HG02938 (cell line): ENCODE measurements around the gene CXXC5.
"Not testable (repeated sequence)": the region's sequence is repeated elsewhere in the genome, so short reads cannot be mapped to it uniquely, and the experiment has no call there.

Experiments used
- ATAC-seq: cut with Tn5 transposase; IDR thresholded peaks from one replicate; pipeline ENCODE4 v1.9.1; 2021; ENCODE audit warnings: mild to moderate bottlenecking, moderate library complexity; ENCODE audit not compliant: unreplicated experiment

CXXC5 gene

DNA sequence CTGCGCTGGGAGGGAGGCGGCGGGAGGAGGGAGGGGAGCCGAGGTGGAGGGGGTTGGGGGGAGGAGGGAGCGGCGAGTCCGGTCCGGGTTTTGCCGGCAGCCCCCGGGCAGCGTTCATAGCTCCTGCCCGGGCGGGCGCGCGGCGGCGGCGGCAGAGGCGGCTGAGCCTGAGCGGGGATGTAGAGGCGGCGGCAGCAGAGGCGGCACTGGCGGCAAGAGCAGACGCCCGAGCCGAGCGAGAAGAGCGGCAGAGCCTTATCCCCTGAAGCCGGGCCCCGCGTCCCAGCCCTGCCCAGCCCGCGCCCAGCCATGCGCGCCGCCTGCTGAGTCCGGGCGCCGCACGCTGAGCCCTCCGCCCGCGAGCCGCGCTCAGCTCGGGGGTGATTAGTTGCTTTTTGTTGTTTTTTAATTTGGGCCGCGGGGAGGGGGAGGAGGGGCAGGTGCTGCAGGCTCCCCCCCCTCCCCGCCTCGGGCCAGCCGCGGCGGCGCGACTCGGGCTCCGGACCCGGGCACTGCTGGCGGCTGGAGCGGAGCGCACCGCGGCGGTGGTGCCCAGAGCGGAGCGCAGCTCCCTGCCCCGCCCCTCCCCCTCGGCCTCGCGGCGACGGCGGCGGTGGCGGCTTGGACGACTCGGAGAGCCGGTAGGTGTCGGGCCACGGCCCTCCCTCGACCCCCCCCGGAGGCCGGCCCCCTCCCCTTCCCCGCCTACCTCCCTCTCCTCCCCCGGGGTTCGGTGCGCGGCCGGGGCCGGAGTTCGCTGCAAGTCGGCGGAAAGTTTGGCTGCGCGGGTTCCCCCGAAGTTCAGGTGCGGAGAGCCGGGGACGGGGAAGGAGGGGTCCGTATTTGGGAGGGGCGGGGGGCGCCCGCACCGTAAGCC, at the start of gene CXXC5:
TSS of gene CXXC5 (plus strand) at position 145 of the 877 bp plus-strand sequence. CDS start 32,175 bp downstream, outside the sequence.
- ATAC-seq: no peak

DNA sequence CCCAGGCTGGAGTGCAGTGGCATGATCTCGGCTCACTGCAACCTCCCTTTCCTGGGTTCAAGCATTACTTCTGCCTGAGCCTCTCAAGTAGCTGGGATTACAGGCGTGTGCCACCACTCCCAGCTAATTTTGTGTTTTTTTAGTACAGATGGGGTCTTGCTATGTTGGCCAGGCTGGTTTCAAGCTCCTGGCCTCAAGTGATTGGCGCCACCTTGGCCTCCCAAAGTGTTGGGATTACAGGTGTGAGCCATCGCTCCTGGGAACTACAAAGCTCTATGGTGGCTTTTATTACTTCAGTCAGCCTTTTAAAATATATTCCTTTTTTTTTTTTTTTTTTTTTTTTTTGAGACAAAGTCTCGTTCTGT, 49.6 kb upstream of the CXXC5 start:
- not testable (repeated sequence) for ATAC-seq

DNA sequence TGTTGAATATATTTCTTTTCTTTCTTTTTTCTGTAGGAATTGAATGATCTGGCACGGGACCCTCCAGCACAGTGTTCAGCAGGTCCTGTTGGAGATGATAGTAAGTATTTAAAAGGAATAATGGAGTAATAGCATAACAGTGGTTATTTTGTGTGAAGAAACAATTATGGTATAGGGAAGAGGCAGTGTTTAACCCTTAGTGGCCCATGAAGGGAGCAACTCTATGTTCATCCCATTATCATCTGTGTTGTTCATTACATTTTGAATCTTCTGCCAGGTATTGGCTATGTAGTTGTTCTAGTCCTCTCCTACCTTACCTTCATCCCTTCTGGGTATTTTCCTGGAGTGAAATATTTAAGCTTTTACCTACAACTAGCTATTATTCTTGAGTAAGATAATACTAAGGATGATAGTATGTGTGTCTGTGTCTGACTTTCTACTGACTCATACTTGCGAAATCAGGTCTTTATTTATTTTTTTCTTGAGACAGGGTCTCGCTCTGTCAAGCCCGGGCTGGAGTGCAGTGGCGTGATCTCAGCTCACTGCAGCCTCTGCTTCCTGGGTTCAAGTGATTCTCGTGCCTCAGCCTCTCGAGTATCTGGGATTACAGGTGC, 47.7 kb upstream of the CXXC5 start:
- no peak for ATAC-seq

DNA sequence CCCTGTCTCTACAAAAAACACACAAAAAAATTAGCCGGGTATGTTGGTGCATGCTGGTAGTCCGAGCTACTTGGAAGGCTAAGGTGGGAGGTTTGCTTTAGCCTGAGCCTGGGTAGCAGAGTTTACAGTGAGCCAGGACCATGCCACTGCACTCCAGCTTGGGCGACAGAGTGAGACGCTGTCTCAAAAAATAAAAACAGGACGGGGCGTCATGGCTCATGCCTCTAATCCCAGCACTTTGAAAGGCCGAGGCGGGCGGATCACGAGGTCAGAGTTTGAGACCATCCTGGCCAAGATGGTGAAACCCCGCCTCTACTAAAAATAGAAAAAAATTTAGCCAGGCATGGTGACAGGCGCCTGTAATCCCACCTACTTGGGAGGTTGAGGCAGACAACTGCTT, 46.7 kb upstream of the CXXC5 start:
- no peak for ATAC-seq

DNA sequence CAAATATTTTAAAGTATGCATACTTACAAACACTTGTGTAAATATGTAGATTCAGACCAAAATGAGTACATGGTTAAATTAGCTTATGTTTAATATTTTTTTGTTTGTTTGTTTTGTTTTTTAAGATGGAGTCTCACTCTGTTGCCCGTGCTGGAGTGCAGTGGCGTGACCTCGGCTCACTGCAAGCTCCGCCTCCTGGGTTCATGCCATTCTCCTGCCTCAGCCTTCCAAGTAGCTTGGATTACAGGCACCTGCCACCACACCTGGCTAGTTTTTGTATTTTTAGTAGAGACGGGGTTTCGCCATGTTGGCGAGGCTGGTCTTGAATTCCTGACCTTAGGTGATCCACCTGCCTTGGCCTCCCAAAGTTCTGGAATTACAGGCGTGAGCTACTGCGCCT, 46.2 kb upstream of the CXXC5 start:
- not testable (repeated sequence) for ATAC-seq

DNA sequence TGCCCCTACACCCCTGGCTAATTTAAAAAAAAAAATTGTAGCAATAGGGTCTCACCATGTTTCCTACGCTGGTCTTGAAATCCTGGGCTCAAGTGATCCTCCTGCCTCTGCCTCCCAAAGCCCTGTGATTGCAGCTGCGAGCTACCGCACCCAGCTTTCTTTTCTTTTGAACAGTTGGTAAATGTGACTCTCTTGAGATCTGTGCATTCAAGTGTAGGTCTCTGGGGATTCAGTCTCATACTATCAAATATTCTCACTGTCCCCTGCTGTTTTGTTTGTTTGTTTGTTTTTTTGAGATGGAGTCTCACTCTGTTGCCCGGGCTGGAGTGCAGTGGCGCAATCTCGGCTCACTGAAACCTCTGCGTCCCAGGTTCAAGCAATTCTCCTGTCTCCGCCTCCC, 42.3 kb upstream of the CXXC5 start:
- no peak for ATAC-seq

DNA sequence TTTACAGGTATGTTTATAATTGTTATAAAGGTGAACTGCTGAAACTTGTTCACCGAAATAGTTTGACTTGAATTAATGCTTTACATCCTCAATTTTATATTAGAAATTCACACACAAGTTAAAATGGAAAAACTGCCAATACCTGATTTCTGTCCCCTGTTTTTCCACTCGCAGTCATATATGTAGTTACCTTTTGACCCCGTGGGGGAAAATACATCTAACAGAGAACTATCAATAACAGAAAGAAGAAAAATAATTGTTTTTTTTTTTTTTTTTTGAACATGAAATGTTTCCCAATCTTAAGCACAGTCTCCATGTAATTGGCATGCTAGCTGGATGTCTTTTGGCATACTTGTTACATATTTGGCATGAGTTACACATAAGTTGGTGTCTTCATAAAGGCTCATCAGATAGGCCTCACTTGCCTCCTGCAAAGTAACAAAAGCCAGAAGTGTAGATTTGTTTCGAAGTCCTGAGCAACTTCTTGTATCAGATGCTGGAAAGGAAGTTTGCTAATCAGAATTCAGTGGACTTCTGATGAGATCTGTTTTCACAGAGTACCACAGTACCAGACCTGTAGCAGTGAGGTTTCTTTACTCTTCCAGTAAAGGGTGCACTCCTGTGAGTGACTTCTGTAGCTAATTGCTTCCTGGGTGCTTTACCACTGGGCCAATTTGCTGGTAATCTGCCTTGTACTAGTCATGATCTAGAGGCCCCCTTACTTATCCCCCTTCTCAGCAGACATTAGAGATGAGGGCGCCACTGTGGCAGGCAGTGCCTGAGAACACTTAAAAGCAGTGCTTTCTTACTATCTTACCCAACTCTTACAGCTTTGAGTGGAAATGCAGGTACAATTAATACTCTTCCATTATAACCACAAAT, 36.2 kb upstream of the CXXC5 start:
- ATAC-seq: no peak

DNA sequence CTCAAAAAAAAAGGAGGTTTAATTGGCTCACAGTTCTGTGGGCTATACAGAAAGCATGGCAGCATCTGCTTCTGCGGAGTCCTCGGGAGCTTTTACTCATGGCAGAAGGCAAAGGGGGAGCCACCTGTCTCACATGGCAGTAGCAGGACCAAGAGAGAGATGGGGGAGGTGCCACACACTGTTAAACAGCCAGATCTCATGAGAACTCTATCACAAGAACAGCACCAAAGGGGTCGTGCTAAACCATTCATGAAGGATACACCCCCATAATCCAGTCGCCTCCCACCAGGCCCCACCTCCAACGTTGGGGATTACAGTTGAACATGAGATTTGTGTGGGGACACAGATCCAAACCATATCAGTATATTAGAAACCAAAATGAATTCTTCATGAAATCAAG, 28.3 kb upstream of the CXXC5 start:
- no peak for ATAC-seq

DNA sequence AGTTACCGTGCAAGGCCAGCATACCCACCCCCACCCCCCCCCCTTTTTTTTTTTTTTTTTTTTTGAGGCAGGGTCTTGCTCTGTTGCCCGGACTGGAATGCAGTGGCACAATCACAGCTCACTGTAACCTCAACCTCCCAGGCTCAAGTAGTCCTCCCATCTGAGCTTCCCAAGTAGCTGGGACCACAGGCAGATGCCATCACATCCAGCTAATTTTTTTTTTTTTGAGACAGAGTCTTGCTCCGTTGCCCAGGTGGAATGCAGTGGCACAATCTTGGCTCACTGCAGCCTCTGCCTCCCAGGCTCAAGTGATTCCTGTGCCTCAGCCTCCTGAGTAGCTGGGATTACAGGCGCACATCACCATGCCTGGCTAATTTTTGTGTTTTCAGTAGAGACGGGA, 22.8 kb upstream of the CXXC5 start:
- ATAC-seq: not testable (repeated sequence)

DNA sequence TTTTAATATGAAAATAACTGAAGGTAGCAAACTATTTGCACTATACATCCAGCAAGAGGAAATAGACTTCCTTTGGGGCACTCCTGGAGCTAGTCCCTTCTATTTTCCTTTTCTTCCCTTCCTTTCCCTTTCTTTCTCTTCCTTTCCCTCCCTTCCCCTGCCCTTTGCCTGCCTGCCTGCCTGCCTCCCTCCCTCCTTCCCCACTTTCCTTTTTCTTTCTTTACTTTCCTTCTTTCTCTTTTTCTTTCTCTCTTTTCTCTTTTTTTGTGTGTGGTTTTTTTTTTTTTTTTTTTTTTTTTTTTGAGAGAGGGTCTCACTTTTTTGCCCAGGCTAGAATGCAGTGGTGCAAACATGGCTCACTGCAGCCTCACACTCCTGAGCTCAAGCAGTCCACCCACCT, 17.3 kb upstream of the CXXC5 start:
- ATAC-seq: no peak

DNA sequence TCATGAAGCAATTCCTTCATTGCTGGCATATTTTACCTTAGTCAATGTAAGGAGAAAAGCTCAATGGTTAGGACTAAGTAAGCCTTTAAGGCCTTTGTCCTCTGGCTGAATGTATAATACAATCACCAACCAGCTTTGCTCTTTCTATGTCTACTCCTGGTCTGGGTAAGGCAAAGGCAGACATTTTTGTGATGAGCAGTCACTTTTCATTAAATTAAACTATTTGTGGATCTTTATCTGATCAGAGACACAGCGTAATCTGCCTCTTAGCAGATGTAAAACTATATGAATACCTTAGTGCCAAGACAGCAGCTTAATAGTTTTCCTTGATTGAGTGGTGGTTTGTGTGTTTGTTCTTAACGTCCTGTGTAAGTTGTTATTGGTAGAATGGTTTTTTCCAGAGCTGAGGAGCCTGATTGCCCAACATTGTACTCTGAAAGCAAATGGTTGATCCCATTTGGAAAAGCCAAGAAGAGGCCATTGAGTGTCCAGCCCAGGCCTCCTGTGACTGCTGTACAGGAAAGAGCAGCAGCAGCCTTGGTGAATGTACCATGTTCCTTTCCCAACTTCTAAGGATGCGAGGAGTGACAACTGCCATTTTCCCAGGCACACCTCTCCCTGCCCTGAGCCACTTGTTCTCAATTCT, 16.5 kb upstream of the CXXC5 start:
- no peak for ATAC-seq

DNA sequence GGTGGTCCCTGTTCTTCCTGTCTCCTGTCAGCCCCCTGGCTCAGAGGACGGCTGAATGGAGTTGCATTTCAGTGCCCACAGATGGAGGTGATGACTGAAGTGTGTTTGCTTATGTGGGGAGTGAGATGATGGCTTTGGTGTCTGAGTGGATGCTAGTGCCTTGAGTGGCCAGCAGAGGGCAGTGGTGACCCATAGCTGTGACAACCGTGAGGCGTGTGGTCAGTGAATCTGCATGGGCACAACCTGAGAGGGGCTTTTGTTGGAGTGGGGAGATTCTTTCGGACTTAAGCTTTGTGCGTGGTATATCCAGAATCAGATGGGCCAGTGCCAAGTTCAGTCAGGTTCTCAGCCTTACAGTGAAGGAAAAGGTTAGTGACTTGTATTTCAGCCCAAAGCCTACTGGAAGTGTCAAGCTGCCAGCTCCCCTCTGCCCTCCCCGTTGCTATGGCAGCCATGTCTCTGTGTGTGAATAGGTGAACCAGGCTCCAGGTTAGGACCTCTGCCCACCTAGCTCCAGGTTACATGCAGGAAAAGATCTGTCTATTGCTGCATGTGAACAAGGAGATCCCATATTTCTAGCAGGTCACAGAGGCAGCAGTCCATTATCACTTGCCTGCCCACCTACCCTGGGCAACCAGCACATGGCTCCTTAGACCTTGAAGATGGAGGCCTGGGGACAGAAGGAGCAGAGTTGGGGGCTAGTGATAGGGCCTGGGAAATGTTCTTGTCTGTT, 14.7 kb upstream of the CXXC5 start:
- no peak for ATAC-seq

DNA sequence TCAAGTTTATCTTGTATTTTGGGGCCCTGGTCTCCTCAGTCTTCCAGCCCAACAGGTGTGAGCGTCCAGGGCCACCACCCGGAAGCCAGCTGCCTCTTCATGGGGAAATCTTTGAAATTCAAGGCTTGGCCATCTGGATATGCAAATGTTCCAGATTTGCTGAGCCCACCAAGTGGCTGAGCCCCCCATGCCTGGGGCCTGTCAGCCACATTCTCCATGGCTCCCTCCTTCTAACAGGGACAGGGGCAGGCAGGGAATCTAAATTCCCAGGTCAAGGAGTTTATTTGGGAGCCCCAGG, 14.2 kb upstream of the CXXC5 start:
- ATAC-seq: no peak

DNA sequence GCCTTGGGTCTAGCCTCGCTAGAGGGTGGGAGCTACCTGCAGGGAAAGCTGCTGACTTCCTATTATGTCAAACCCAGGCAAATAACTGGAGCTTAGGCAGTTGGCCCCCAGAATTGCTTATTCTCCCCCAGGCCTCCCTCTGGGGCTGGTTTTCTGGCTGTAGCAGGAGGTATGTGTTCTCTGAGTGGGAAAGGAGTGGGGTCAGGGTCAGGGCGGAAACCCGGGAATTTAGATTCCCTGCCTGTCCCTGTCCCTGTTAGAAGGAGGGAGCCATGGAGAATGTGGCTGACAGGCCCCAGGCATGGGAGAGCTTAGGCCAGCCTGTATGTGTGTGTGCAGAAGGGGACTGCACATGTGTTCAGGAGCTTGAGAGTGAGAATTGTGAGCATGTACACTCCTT, 13.6 kb upstream of the CXXC5 start:
- ATAC-seq: no peak

DNA sequence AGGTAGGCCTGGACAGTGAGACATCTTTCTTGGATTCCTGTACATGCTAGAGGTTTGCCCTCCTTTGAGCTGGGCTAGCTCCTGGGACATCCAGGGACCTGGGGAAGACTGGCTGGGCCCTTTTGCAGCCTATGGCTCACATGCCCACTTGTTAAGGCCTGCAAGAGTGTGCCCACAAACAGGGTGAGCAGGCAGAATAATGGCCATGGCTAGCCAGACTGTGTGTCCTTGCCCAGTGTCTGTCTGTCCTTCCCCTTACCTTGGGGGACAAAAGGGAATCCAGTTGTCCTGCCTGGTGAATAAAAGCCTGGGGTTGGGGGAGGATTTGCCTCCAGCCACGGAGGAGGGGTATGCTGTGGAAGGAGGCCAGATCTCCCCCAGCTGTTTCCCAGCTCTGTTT, 13.0 kb upstream of the CXXC5 start:
- no peak for ATAC-seq

DNA sequence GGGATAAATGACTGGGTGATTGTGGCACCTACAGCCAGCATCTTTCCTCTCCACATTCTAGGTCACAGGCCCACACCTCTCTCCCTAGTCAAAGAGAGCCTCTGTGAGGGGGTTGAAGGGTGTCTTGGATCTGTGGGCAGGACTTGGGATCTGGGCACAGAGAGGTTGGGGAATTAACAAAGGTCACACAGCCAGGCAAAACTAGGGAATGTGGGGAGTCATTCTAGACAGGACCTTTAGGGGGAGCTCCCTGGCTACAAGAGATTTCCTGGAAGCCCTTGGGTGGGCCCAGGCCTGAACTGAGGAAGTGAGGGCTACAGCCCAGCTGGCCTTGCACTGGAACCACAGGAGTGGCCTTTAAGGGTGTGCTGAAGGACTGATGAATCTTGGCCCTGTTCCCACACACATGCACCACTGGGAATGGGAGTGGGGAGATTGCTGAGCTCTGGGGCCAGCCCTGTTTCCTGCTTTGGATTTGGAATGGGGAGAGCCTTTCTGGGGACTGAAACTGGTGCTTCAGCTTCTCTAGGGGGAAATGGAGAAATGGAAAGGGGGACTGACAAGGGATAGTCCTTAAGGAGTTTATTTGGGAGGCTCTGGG, 12.4 kb upstream of the CXXC5 start:
- no peak for ATAC-seq

DNA sequence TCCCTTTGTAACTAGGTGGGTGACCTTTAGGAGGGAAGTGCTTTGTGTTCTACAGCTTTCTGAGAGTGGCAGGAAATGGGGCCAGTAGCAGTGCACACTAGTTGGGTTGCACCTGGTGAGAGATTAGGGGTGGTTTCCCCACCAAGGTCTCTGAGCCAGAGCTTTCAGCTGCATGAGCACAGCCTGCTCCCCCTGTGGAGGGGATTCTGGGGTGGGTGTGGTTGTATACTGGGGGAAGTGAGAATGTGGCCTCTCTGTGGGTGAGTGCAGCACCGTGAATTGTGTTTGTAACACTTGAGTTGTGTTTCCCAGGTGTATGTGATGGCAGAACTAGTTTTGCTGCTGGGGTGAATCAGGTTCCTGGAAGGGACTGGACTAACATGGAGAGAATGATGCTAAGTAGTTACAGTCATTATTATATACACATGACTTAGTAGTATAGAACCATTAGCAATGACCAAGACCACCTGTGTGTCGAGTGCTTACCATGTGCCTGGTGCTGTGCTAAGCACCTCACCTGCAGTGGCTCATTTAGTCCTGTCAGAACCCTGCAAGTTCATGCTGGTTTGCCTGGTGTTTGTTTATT, 11.8 kb upstream of the CXXC5 start:
- ATAC-seq: peak; percentile 75

DNA sequence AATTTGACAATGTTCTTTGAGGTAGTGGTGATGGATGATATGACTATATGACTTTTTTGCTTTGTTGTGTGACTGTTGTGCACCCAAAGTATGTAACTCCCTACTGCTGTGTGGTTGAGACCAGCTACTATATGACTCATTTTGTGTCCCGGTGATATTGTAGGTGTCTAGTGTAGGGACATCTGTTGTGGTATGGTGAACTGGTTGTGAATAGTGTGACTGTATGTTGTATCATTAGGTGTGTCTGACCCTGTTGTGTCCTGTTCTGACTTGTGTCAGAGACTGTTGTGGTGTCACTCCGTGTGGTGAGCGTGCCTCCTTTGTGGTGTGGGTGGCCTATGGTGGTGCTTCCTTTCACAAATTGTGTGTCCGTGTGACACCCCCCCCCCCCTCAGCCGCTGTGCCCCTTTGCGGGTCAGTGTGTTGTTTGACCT, 11.2 kb upstream of the CXXC5 start:
- peak; percentile 21 for ATAC-seq

DNA sequence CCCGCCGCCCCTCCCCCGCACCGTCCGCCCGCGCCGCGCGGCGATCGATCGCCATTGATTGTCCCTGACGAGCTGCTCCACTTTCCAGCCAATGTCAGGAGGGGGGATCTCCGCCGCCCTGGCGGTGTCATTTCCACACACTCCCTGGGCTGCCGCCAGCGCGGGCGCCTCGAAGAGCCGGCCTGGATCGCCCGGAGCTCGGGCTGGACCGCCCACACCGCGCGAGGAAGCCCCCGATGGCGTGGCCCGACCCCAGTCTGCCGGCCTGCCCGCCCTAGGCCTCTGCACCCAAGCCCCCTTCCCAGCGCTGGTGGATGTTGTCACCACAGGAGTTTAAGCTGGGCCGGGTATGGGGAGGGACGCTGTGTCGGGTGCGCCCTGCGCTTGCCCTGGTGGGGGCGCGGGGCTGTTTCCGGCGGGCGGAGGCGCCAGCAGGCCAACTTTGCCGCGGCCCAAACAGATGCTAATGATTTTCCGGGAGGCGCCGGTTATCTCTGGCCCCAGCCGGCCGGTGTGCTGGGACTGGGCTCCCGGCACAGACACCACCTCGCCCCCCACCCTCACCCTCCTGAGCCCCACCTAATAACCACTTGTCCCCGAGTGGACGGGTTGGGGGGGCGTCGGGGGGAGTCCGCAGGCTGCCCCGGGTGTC, 10.6 kb upstream of the CXXC5 start:
- no peak for ATAC-seq
